ENCODE results near the gene CTNNA2.

- TF ChIP-seq CTCF (IDR thresholded peaks at IDR 0.05) (no peak), EZH2 (IDR thresholded peaks at IDR 0.05) (no peak)
Measured at GRCh38 chr2:79630972-79631557, 118.2 kb downstream of the CTNNA2 start.

All from neural progenitor cell (in vitro differentiated cells).